Kidney epithelial cell (primary cell): Measurements from ENCODE around the gene KMT2A. TPM values are rescaled to one million over a fixed set of nuclear protein-coding genes. Genes with fewer than 3 reads are reported as not detected.
"Not testable (repeated sequence)": the region's sequence is repeated elsewhere in the genome, so short reads cannot be mapped to it uniquely, and the experiment has no call there.

Experiments used
- DNase-seq: peaks from one replicate; pipeline ENCODE4 v3.0.0-alpha.2; 2010; ENCODE audit warnings: low read depth
- H3K27me3 ChIP-seq: 2 replicates; pipeline ENCODE4 v1.6.0; 2011; ENCODE audit warnings: low read length; ENCODE audit not compliant: control insufficient read depth, insufficient read depth
- H3K36me3 ChIP-seq: 2 replicates; pipeline ENCODE4 v1.5.1; 2011; ENCODE audit warnings: low read length; ENCODE audit not compliant: control insufficient read depth, insufficient read depth
- H3K4me3 ChIP-seq: 2 replicates; pipeline ENCODE4 v1.5.1; 2011; ENCODE audit warnings: low read depth, mild to moderate bottlenecking, control low read depth, low read length
- total RNA-seq: library from RNA; depleted of rRNA; stranded (reverse); fragments of >200 nt; gene quantifications from 2 replicates; pipeline ENCODE4 v1.2.3, GENCODE V29; 2015
- TF ChIP-seq, protein P1 (sequence below): IDR thresholded peaks from 2 replicates; pipeline ENCODE4 v1.5.1; 2011; ENCODE audit warnings: mild to moderate bottlenecking, moderate library complexity, low read length, control low read depth, inconsistent platforms; ENCODE audit not compliant: insufficient read depth, poor library complexity, severe bottlenecking

Gene KMT2A
- total RNA-seq, 1 donor from 2014 or later, result 42.2 TPM

- Histone ChIP-seq H3K36me3 (no peaks in the 10 kb centered on the region), H3K27me3 (no peaks in the 10 kb centered on the region), H3K4me3 (no peak overlapping the region)
- TF ChIP-seq, protein P1, sequence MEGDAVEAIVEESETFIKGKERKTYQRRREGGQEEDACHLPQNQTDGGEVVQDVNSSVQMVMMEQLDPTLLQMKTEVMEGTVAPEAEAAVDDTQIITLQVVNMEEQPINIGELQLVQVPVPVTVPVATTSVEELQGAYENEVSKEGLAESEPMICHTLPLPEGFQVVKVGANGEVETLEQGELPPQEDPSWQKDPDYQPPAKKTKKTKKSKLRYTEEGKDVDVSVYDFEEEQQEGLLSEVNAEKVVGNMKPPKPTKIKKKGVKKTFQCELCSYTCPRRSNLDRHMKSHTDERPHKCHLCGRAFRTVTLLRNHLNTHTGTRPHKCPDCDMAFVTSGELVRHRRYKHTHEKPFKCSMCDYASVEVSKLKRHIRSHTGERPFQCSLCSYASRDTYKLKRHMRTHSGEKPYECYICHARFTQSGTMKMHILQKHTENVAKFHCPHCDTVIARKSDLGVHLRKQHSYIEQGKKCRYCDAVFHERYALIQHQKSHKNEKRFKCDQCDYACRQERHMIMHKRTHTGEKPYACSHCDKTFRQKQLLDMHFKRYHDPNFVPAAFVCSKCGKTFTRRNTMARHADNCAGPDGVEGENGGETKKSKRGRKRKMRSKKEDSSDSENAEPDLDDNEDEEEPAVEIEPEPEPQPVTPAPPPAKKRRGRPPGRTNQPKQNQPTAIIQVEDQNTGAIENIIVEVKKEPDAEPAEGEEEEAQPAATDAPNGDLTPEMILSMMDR, result no peak
- no peak for DNase-seq
These were observed 133.4 kb downstream of the KMT2A start for GRCh38 chr11:118569670-118570069.

- Histone ChIP-seq H3K27me3 (no peaks in the 10 kb centered on the region), H3K4me3 (no peak overlapping the region), H3K36me3 (no peaks in the 10 kb centered on the region)
- DNase-seq, result no peak
- TF ChIP-seq, protein P1, result no peak
These were observed 134.5 kb downstream of the KMT2A start for GRCh38 chr11:118570787-118571186.

GRCh38 chr11:118571701-118572060 lies 135.4 kb downstream of the KMT2A start:
- H3K27me3 ChIP-seq, DNase-seq, H3K36me3 ChIP-seq: not testable (repeated sequence)
- peak overlapping the region; percentile 100 for H3K4me3 ChIP-seq

- Histone ChIP-seq H3K36me3 (no peaks in the 10 kb centered on the region), H3K4me3 (peak within 1 kb of the TSS; percentile 100), H3K27me3 (no peaks in the 10 kb centered on the region)
- DNase-seq, result peak; percentile 7
- TF ChIP-seq, protein P1, result no peak
These were observed 136.0 kb downstream of the KMT2A start, which contains the start of gene ARCN1 for GRCh38 chr11:118572061-118572980. Gene ARCN1, plus strand, starts transcription at chr11:118572409. Its CDS starts 139 bp downstream, at chr11:118572548.

DNA sequence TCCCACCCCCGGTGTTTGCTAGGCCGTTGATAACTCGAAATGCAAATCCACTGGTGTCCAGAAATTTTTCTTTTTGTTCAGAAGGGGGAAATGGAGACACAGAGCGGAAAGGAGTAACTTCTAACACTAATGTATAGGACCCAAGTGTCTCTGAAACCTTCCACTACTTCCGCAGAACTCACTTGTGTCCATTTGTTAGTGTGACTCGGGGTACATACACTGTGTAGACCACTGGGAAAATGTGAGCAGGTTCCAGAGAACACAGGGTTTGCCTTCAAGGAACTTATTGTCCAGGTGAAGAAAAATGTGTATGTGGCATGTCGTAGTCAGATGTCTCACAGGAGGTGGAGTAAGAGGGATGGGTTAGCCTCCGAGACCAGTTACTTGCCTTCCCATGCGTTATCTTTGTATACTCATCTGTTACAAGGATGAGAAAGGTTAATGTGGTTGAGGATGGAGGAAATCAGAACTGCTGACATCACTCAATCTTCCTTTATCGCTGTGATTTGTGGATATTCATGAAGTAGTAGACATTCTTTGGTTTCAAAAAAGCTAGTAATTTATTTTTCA lies 136.8 kb downstream of the KMT2A start:
- DNase-seq, result peak; percentile 5
- TF ChIP-seq, protein P1, result no peak
- Histone ChIP-seq H3K4me3 (peak overlapping the region; percentile 100), H3K27me3 (no peaks in the 10 kb centered on the region), H3K36me3 (no peaks in the 10 kb centered on the region)

- Histone ChIP-seq H3K27me3 (no peaks in the 10 kb centered on the region), H3K4me3 (no peak overlapping the region), H3K36me3 (no peaks in the 10 kb centered on the region)
- DNase-seq, result no peak
- TF ChIP-seq, protein P1, result no peak
These were observed 138.3 kb downstream of the KMT2A start for GRCh38 chr11:118574636-118575035.
